Activated CD4-positive, alpha-beta T cell treated with anti-CD3 and anti-CD28 coated beads for 36 hours (primary cell): ENCODE measurements around the gene RPS8. TPM values are rescaled to one million over a fixed set of nuclear protein-coding genes. Genes with fewer than 3 reads are reported as not detected.
"Not testable (repeated sequence)": the region's sequence is repeated elsewhere in the genome, so short reads cannot be mapped to it uniquely, and the experiment has no call there.

Source experiments
- ATAC-seq: fragments of 200-7000 bp; cut with Tn5 transposase; one replicate; pipeline ENCODE4 v1.10.0; 2021; ENCODE audit warnings: mild to moderate bottlenecking, moderate library complexity
- CTCF ChIA-PET: fragments of 350-600 bp; sonication (Branson Sonifier 250); formaldehyde crosslinking; loops from one replicate; lab custom pipeline; 2021; ENCODE audit warnings: antibody characterized with exemption; lab: Charles Lee
- POLR2A ChIA-PET: fragments of 350-600 bp; sonication (Branson Sonifier 250); formaldehyde crosslinking; loops from one replicate; lab custom pipeline; 2021; ENCODE audit warnings: antibody characterized with exemption, inconsistent platforms; lab: Charles Lee
- DNase-seq: peaks from one replicate; pipeline ENCODE4 v3.0.0-alpha.2; 2020
- H3K27ac Mint-ChIP-seq: one replicate; pipeline ENCODE4 v1.8.0; 2021; ENCODE audit warnings: mixed read lengths
- H3K27me3 Mint-ChIP-seq: one replicate; pipeline ENCODE4 v1.8.0; 2021; ENCODE audit warnings: mixed read lengths
- H3K36me3 Mint-ChIP-seq: one replicate; pipeline ENCODE4 v1.8.0; 2021; ENCODE audit warnings: low read depth, mixed read lengths
- H3K4me1 Mint-ChIP-seq: one replicate; pipeline ENCODE4 v1.8.0; 2021; ENCODE audit warnings: mixed read lengths
- H3K4me3 Mint-ChIP-seq: one replicate; pipeline ENCODE4 v1.8.0; 2021; ENCODE audit warnings: mild to moderate bottlenecking, moderate library complexity, mixed read lengths
- H3K9me3 Mint-ChIP-seq: one replicate; pipeline ENCODE4 v1.8.0; 2021; ENCODE audit warnings: low read depth, mixed read lengths
- intact Hi-C, 2 experiments: fragments of 100-400 bp; cut with DNase I in 1 of 2; cut with micrococcal nuclease in 1 of 2; formaldehyde crosslinking; loops; one replicate each; pipeline versions ENCODE4 v1.14.2 to v1.15.1; 2022 to 2024; cut with DNase I, micrococcal nuclease
- total RNA-seq, 2 experiments: library from RNA; stranded (reverse); gene quantifications; one replicate each; pipeline ENCODE4 v1.2.3, GENCODE V29; 2021

RPS8 gene
- total RNA-seq, 2 experiments from 2014 or later, result 3,005 to 3,275 TPM

GRCh38 chr1:44808938-44809917, 33.9 kb downstream of the RPS8 start:
- POLR2A ChIA-PET, result interaction anchor here (0.6 to 8.5 kb wide), 20 partner anchors 9 to 776 kb away, joined by 3 to 337 read pairs (median 6); partner anchors contain the start of genes EIF2B3, KIF2C, MUTYH and PLK3
- H3K4me1 Mint-ChIP-seq, result peaks cover 86% of the 10 kb centered on the region
- CTCF ChIA-PET, result interaction anchor here (0.6 to 3.7 kb wide), 19 partner anchors 9 to 908 kb away, joined by 3 to 41 read pairs (median 5); partner anchors contain the start of genes ARMH1, HECTD3, PLK3 and RNU5D-1
- no peaks in the 10 kb centered on the region for H3K9me3 Mint-ChIP-seq
- intact Hi-C loops, result loop anchor here (1.0 to 10.0 kb wide), 9 partner anchors 8 to 686 kb away; partner anchors contain the start of gene TESK2 (in 1 of the 2)
- ATAC-seq, result peak; percentile 53
- H3K36me3 Mint-ChIP-seq, result peaks cover 48% of the 10 kb centered on the region
- H3K27ac Mint-ChIP-seq, result peak overlapping the region; percentile 99
- peak; percentile 95 for DNase-seq
- peak overlapping the region; percentile 87 for H3K4me3 Mint-ChIP-seq
- H3K27me3 Mint-ChIP-seq, result no peaks in the 10 kb centered on the region

- intact Hi-C loops, result no loop called here
- Mint-ChIP-seq H3K27ac (peak overlapping the region; percentile 99), H3K9me3 (no peaks in the 10 kb centered on the region), H3K27me3 (no peaks in the 10 kb centered on the region), H3K4me1 (peaks cover 86% of the 10 kb centered on the region), H3K4me3 (peak overlapping the region; percentile 87), H3K36me3 (peaks cover 48% of the 10 kb centered on the region)
- POLR2A ChIA-PET, result interaction anchor here (0.6 to 8.5 kb wide), 19 partner anchors 9 to 775 kb away, joined by 3 to 337 read pairs (median 9); partner anchors contain the start of genes HECTD3, MUTYH, PLK3 and PRDX1
- ATAC-seq (no peak), DNase-seq (peak; percentile 62)
- CTCF ChIA-PET, result interaction anchor here (0.7 to 3.7 kb wide), 10 partner anchors 8 to 907 kb away, joined by 3 to 41 read pairs (median 10); partner anchors contain the start of genes ARMH1, HECTD3, PLK3 and RNU5D-1
Measured at GRCh38 chr1:44810101-44810761, 34.9 kb downstream of the RPS8 start.

GRCh38 chr1:44810762-44811105, 35.4 kb downstream of the RPS8 start:
- intact Hi-C loops, ATAC-seq, H3K9me3 Mint-ChIP-seq, DNase-seq, H3K27me3 Mint-ChIP-seq: not testable (repeated sequence)
- Mint-ChIP-seq H3K4me1 (peaks cover 85% of the 10 kb centered on the region), H3K36me3 (peaks cover 48% of the 10 kb centered on the region), H3K4me3 (peak overlapping the region; percentile 87), H3K27ac (peak overlapping the region; percentile 99)
- POLR2A ChIA-PET, result interaction anchor here (0.9 to 8.5 kb wide), 4 partner anchors 9 to 200 kb away, joined by 4 to 337 read pairs (median 54); partner anchors contain the start of genes HECTD3, PLK3 and RPS8
- CTCF ChIA-PET, result interaction anchor here (2.6 kb wide), 1 partner anchor 26 kb away, joined by 12 read pairs; no protein-coding TSS in a partner anchor

- DNase-seq, result peak; percentile 5
- Mint-ChIP-seq H3K36me3 (peaks cover 49% of the 10 kb centered on the region), H3K27ac (peak overlapping the region; percentile 99), H3K4me1 (peaks cover 83% of the 10 kb centered on the region), H3K4me3 (peak overlapping the region; percentile 87), H3K9me3 (no peaks in the 10 kb centered on the region), H3K27me3 (no peaks in the 10 kb centered on the region)
- CTCF ChIA-PET, result interaction anchor here (1.7 kb wide), 1 partner anchor 26 kb away, joined by 4 read pairs; no protein-coding TSS in a partner anchor
- POLR2A ChIA-PET, result interaction anchor here (0.6 to 8.5 kb wide), 4 partner anchors 8 to 200 kb away, joined by 4 to 337 read pairs (median 4); partner anchors contain the start of genes HECTD3 and RNU5D-1
- intact Hi-C loops, result no loop called here
- no peak for ATAC-seq
Measured at GRCh38 chr1:44811234-44811633, 35.9 kb downstream of the RPS8 start.

GRCh38 chr1:44812822-44813543, 37.6 kb downstream of the RPS8 start:
- Mint-ChIP-seq H3K27me3 (no peaks in the 10 kb centered on the region), H3K27ac (peak overlapping the region; percentile 25), H3K36me3 (peaks cover 41% of the 10 kb centered on the region), H3K4me1 (peaks cover 73% of the 10 kb centered on the region), H3K4me3 (peak overlapping the region; percentile 87), H3K9me3 (no peaks in the 10 kb centered on the region)
- ATAC-seq, result no peak
- ChIA-PET POLR2A (interaction anchor here (0.6 to 3.2 kb wide), 7 partner anchors 13 to 527 kb away, joined by 3 to 36 read pairs (median 4); partner anchors contain the start of genes MUTYH, PLK3, RNU5D-1 and TOE1), CTCF (interaction anchor here (1.0 to 3.1 kb wide), 5 partner anchors 13 to 201 kb away, joined by 3 to 8 read pairs (median 4); partner anchors contain the start of gene PLK3)
- intact Hi-C loops, result no loop called here
- DNase-seq, result no peak

- DNase-seq, H3K9me3 Mint-ChIP-seq, intact Hi-C loops, H3K4me3 Mint-ChIP-seq, ATAC-seq, H3K27me3 Mint-ChIP-seq: not testable (repeated sequence)
- H3K4me1 Mint-ChIP-seq, result peaks cover 64% of the 10 kb centered on the region
- ChIA-PET CTCF (interaction anchor here (0.7 to 3.1 kb wide), 5 partner anchors 16 to 568 kb away, joined by 3 to 8 read pairs (median 3); partner anchors contain the start of gene PLK3), POLR2A (interaction anchor here (0.8 kb wide), 1 partner anchor 16 kb away, joined by 4 read pairs; no protein-coding TSS in a partner anchor)
- H3K36me3 Mint-ChIP-seq, result peaks cover 35% of the 10 kb centered on the region
- H3K27ac Mint-ChIP-seq, result peak overlapping the region; percentile 52
Measured at GRCh38 chr1:44815926-44816325, 40.6 kb downstream of the RPS8 start.

- Mint-ChIP-seq H3K9me3 (no peaks in the 10 kb centered on the region), H3K27me3 (no peaks in the 10 kb centered on the region), H3K4me1 (peaks cover 54% of the 10 kb centered on the region), H3K4me3 (no peak overlapping the region), H3K36me3 (peaks cover 26% of the 10 kb centered on the region), H3K27ac (peak overlapping the region; percentile 29)
- ChIA-PET POLR2A (interaction anchor here (1.2 to 8.1 kb wide), 6 partner anchors 10 to 93 kb away, joined by 4 to 675 read pairs (median 97); partner anchors contain the start of genes BTBD19, DYNLT4, PLK3 and RNU5D-1), CTCF (interaction anchor here (0.6 to 3.4 kb wide), 4 partner anchors 9 to 32 kb away, joined by 3 to 41 read pairs (median 12); partner anchors contain the start of genes BTBD19, DYNLT4 and PLK3)
- intact Hi-C loops, result no loop called here
- no peak for DNase-seq
- no peak for ATAC-seq
Measured at GRCh38 chr1:44817307-44817706, 42.0 kb downstream of the RPS8 start.

- intact Hi-C loops, result loop anchor here in 1 of 2 experiments (2.0 kb wide), 1 partner anchor 17 kb away; the partner anchor contains the start of gene PLK3
- Mint-ChIP-seq H3K4me3 (peak overlapping the region; percentile 3), H3K27ac (peak overlapping the region; percentile 56), H3K9me3 (no peaks in the 10 kb centered on the region), H3K36me3 (peaks cover 26% of the 10 kb centered on the region), H3K27me3 (no peaks in the 10 kb centered on the region), H3K4me1 (peaks cover 48% of the 10 kb centered on the region)
- ChIA-PET POLR2A (interaction anchor here (0.5 to 8.1 kb wide), 9 partner anchors 10 to 704 kb away, joined by 4 to 675 read pairs (median 8); partner anchors contain the start of genes BTBD19, DYNLT4, PLK3 and PRDX1), CTCF (interaction anchor here (0.9 to 3.4 kb wide), 8 partner anchors 10 to 90 kb away, joined by 3 to 41 read pairs (median 4); partner anchors contain the start of genes BTBD19, DYNLT4 and PLK3)
- no peak for DNase-seq
- ATAC-seq, result no peak
Measured at GRCh38 chr1:44817771-44818495, 42.6 kb downstream of the RPS8 start.

- peak overlapping the region; percentile 85 for H3K4me3 Mint-ChIP-seq
- ChIA-PET POLR2A (interaction anchor here (0.6 to 8.1 kb wide), 61 partner anchors 9 to 1239 kb away, joined by 3 to 675 read pairs (median 5); partner anchors contain the start of genes BEST4, BTBD19, DYNLT4 and EIF2B3), CTCF (interaction anchor here (0.6 to 3.4 kb wide), 13 partner anchors 11 to 101 kb away, joined by 3 to 41 read pairs (median 5); partner anchors contain the start of genes BTBD19, DYNLT4, PLK3 and PTCH2)
- no peak for ATAC-seq
- peaks cover 42% of the 10 kb centered on the region for H3K4me1 Mint-ChIP-seq
- intact Hi-C loops, result loop anchor here (1.0 to 2.0 kb wide), 8 partner anchors 10 to 98 kb away; partner anchors contain the start of genes RNU5D-1 (in 2 of the 2), RPS8 (in 2 of the 2), KIF2C (in 1 of the 2) and PLK3 (in 1 of the 2)
- peak overlapping the region; percentile 100 for H3K27ac Mint-ChIP-seq
- H3K36me3 Mint-ChIP-seq, result peaks cover 22% of the 10 kb centered on the region
- no peak for DNase-seq
- H3K27me3 Mint-ChIP-seq, result no peaks in the 10 kb centered on the region
- H3K9me3 Mint-ChIP-seq, result no peaks in the 10 kb centered on the region
Measured at GRCh38 chr1:44819196-44819607, 43.9 kb downstream of the RPS8 start.
